CD4-positive, alpha-beta T cell treated with Interleukin-10 for 1 hour (primary cell): ENCODE data around the gene RAB17.

ENCODE experiments used
- DNase-seq: peaks from one replicate; pipeline ENCODE4 v3.0.0-alpha.2; 2020

Gene RAB17, protein sequence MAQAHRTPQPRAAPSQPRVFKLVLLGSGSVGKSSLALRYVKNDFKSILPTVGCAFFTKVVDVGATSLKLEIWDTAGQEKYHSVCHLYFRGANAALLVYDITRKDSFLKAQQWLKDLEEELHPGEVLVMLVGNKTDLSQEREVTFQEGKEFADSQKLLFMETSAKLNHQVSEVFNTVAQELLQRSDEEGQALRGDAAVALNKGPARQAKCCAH

DNA sequence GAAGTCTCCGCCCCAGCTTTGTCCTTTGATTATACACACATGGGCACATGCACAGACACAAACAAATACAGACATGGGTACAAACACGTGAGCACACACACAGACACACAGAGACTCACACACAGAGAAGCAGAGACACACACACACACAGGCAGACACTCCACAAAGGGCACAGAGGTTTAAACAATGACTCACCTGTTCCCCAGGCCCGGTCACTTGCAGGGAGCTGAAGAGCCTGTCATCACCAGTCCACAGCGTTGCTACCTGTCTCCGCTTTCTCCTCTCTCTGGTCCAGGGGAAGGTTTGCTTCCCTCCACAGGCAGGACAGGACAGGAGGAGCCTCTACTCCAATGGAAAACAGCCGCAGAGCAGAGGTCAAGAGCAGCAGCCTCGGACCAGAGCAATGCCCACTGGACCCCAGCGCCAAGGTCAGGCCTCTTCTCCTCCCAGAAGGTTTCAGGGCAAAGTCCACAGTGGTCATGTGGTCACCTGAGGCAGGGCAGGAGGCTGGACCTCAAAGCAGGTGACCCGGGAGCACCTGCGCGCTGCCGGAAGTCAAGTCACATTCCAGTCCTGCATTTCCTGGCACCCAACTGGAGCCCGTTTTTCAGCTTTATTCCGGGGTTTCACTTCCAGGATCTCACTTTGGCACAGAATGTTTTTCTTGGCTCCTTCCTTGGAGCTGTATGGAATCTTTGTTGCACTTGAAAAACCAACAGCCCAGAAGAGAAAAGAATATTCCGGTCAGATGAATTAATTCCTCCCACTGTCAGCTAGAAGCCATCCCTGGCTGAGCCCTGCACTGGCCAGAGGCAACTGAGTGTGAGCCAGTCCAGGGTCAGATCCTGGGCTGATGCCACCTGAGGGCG is at the start of gene RAB17:
Gene RAB17, minus strand, starts transcription at position 463 of the 869 bp plus-strand sequence. CDS start 4,580 bp downstream, outside the sequence.
- no peak for DNase-seq

DNA sequence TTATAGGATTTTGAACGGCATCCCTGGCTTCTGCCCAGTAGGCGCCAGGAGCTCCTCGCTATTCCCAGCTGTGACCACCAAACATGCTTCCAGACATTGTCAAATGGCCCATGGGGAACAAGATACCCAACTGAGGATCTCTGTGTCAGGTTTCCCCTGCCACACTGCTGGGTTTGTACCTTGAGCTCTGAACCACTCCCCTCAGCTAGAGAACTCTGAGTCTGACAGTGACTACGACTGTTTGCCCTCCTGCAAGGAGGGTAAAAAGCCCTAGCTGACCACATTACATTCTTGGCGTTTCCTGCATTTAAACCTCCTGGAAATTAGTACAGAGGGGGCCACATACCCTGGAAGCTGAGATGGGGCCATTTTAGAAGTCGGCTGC is 49.3 kb upstream of the RAB17 start:
- no peak for DNase-seq

DNA sequence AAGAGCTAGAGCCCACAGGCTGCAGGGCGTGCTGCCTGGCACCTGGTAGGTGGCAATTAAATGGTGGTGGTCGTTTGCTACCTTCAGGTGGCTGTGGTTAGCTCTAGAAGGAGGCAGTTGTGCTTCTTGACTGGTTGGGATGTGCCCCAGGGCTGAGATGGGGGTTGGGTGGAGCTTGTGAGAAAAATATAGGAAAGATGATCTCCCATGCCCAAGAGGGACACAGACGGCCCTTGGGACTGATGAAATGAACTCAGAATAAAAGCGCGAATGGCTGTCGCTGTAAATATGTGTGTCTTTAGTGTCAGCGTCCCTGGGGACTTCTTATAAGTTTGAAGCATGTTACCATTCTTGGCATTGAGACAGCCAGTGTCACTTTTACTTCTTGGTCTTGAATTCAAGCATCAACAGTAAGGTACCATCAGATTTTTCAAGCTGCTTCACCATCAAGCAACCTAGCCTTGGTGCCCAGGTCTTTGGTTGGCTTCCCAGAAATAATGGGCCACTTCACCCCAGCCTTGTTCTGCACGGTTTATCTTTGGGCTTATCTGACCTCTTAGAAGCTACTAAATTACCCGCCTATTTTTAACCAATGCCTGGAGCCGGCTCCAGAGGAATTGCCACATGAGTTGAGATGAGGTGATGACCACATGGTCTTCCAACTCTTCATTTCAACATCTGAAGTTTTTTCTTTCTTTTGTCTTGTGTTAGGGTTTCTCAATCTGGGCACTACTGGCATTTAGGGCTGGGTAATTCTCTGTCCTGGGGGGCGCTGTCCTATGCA is 48.7 kb upstream of the RAB17 start:
- no peak for DNase-seq

DNA sequence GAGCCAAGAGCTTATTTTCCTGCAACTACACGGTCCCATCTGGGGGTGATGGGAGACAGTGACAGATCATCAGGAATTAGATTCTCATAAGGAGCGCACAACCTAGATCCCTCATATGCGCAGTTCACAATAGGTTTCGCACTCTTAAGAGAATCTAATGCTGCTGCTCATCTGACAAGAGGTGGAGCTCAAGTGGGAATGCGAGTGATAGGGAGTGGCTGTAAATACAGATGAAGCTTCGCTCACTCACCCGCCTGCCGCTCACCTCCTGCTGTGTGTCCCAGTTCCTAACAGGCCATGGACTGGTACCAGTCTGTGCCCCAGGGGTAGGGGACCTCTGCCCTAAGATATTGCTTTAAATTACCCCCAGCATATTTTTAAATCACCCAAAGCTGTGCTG is 47.6 kb upstream of the RAB17 start:
- DNase-seq, result no peak

DNA sequence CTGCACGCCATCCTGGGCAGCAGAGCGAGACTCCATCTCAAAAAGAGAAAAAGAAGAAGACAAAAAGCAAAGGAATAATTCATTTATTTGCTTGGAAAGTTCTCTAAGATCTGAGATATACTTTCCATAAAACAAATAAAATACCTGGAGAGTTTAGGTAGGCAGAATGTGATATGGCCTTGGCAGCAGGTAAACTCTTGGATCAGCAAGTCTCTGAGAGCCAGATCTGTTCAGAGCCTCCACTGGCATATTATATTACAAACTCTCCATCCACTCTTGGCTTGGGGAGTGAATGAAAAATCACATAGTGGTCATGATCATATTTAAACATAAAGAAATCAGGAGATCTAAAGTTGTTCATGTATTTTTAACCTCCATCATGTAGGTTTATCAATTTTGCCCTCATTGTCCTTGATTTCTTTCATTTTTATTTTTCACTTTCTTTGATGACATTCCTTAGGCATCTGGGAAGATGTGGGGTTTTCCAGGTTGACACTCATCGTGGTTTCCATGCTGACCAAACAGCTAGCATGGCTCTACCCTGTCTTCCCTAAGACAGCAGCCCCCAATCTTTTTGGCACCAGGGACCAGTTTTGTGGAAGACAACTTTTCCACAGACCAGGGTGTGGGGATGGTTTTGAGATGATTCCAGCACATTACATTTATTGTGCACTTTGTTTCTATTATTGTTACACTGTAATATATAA is 47.0 kb upstream of the RAB17 start:
- DNase-seq, result no peak

DNA sequence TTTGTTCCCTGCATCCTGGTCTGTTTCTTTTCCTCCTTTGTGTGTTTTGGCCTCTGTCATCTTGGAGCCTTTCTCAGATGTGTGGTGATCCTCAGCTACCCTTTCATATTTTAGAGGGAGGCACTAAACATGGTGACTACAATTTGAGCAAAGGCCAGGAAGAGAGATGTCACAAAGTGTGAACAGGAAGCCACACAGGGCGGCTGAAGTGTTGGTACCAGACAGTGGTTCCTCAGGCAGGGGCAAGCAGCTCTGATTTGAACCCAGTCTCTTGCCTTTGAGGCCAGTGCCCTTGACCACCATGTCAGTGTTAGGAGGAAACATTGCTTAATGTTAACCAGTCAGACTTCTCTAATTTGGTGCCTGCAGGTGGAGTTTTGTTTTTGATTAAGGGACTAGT is 46.0 kb upstream of the RAB17 start:
- DNase-seq, result no peak

DNA sequence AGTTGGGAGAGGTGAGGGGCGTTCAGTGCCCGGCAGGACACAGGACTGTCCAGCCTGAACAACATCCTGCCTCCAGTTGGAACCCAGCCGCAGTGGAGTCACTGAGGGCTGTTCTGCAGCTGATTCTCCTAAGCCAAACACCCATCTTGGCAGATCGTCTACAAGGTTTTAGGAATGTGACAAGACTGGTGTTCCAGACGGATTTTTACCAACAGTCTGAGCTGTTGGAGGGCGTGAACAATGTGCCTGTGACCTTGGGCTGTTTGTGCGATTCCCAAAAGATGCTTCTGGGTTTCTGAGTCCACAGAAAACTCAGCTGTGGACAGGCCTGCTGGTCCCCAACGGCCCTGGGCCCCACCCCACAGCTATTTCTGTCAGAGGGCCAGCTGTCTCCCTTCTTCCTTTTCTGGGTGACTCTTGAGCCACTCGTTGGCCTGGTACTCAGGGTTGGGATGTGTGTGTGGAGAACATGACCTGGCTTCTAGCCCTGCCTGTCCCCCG is 42.6 kb upstream of the RAB17 start:
- no peak for DNase-seq

DNA sequence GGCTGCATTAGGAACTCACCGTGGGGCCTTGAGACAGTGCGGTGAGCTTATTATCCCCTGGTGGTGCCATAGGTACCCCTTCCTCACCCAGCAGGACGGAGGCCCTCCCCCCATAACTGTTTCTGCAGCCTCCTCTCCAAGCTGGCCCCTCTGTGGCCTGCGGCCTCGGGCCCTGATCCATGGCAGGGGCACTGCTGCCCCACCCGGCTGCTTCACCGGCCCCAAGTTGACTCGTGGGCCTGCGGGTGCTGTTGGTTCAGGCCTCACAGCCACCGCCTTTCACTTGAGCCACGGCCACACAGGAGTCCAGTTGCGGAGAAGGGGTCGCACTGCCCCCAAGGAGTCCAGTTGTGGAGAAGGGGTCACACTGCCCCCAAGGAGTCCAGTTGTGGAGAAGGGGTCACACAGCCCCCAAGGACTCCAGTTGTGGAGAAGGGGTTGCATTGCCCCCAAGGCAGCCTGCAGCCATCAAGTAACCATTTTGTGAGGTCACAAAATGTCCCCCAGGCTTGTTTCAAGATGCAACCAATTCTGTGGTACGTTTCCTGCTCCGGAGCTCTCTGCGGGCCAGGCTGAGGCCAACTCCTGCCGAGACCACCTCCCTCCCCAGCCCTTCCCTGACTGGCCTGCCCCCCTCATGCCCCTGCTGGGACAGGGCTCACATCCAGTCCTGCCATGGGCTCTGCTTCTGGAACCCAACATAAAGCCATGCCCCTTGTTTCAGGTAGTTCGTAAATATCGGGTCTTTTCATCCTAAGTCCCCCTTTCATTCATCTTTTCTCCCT is 41.5 kb upstream of the RAB17 start:
- DNase-seq, result no peak

DNA sequence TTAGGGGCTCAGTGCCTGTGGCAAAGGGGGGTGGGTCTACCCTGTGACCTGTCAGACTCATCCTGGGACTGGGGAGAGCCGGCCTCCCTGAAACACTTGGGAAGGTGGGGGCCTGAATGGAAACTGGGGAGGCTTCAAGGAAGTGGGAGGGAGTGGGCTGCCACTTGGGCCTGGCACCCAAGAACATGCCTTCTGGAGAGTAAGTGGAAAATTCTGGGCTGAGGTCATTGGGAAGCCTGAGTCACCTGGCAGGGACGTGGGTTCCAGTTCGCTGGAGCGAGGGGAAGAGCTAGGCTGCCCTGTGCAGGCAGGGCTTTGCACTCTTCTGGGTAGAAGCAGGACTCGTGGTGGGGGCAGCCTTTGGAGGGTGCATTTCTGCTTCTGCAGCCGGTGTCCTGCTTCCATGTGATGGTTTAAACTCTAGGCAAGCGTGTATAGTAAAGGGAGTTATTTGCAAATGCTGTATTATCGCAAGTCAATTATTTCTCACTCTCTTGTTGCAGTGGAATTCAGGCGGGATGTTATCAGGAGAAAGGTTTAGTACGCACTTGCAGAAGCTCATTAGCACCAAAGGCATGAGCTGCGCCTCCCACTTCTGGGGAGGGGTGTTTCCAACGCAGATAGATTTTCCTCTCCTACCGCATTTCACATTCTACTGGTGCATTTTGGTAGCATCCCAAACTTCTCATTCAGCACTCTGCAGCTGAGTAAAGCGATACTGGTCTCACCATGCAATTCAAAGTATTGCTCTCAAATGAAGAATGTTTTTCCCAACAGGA is 40.7 kb upstream of the RAB17 start:
- DNase-seq, result no peak

DNA sequence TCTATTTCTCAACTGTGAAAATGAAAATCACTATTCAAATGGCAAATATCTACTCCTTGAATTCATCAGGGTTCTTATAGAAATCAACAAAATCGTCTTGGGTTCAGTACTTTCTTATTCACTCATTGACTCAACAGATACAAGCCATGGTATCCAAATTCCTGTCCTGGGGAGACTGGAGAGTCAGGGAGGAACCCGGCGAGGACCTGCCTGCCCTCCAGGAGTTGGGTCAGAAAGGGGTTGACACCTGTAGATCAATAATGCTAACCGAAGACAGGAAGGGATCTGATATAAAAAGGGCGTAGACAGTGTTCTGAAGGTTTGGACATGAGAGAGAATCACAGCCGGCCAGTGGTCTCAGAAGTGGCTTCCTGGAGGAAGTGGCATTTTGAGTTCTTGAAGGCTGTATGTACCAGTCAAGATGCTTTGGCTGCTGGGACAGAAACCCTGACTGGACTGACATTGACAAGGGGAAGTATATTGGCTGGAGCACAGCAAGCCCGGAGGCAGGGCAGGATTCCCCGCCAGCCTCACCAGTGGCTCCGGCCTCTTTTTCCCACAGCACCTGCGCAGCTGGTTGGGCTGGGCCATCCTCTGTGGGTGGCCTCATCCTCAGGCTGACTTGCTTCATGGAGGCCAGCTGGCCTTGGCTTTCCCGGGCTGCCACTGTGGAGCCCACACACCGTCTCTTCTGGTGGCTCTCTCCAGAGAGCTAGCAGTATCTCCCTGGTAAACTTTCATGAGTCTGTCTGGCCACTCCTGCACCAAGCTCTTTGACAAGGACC is 39.9 kb upstream of the RAB17 start:
- DNase-seq, result no peak

DNA sequence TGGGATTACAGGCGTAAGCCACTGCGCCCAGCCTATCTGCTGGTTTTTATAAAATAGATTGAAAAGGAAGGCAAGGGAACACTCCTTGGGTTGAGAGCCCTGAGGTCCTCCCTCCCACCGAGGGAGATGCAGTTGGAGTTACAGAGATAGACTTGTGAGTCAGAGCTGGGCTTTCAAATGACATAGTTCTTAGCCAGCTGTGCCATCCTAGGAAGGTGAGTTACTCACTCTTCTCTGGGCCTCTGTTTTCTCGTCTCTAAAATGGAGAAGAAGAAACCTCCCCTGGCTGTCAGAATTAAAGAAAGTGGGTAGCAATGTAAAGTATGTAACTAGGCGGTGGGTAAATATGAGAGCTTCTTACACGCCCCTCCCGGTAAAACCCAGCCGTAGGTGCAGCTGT is 39.2 kb upstream of the RAB17 start:
- DNase-seq, result no peak

DNA sequence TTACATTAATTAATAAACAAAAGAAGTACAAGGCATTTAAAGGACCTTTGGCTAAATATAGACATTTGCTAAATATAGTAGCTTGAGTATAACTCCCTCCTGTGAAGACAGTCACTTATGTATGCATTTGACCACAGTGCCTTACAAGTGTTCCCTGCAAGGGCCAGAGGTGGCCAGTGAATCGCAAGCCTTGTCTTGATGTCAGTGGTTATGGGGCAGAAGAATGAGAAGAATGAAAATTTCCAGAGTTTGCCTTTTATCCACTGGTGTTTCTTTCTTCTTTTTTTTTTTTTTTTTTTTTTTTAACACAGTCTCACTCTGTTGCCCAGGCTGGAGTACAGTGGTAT is 38.6 kb upstream of the RAB17 start:
- no peak for DNase-seq

DNA sequence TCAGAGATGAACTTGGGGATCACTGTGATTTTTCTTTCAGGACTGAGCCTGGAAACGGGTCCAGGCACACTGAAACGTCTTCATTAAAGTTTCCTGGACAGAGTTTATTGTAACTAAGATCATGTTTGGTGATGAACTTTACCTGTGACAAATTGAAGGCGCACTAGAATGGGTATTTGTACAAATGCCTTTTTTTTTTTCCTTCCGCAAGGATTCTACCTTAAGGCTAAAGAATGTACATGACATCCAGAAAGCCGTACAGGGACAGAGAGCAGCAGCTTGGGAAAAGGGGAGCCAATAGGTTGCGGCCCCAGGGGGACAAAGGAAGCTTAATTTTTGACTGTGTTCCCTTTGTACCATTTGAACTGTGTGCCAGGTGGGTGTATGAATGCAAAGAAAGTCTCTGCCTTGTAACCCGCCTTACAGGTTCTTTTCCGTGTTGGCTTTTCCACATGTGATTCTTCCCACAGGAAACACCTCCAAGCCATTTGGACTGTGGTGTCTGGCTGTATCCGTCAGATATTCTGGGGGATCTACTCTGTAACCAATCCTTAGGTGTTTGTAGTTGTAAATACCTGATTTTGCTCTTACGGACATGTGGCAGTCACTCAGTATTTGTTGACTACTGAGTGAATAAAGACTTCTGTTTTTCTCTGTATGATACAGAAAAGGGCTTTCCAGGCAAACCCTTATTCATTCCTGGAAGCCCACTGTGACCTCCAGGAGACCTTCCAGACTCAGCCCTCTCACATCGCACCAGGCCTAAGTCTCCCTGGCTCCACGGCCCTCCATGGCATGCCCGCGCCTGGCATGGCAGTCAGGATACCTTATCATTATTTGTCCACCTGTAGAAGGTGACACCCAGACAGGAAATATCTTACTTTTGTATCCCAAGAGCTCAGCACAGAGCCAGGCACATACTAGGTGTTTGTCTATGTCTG is 38.0 kb upstream of the RAB17 start:
- DNase-seq, result no peak

DNA sequence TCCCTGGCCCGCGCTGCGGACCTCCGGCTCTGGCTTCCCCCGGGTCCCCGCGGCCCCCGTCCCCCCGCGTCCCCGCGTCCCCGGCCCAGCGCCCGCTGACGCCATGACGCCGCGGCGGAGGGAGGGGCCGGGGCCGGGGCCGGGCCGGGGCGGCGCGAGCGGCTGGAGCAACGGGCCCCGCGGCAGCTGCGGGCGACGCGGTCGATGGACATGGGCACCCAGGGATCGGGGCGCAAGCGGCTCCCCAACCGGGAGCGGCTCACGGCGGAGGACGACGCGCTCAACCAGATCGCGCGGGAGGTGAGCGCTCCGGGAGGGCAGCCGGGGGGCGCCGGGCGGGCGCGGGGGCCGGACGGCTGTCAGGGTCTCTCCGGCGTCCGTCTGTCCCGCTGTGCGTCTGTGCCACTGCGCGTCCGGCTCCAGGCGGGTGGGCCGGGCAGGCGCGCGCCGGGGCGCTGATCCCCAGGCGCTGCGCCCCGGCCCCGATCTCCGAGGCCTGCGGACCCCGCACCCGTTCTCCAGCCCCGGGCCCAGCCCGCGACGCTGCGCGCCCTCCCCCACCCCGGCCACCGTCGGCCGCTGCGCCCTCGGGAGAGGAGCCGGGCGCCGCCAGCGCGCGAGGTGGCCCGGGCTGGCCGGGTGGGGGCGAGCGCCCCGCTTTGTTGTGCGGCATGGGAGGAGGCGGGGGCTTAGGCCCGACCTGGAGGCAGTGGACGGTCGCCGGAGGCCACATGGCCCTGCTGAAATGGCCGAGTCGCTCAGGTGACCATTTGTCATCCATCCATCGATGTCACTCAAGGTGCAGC is 37.1 kb upstream of the RAB17 start, which contains the start of gene LRRFIP1:
Gene LRRFIP1, plus strand, starts transcription at position 147 of the 806 bp plus-strand sequence. Its CDS starts 58 bp downstream, at position 205.
- no peak for DNase-seq

DNA sequence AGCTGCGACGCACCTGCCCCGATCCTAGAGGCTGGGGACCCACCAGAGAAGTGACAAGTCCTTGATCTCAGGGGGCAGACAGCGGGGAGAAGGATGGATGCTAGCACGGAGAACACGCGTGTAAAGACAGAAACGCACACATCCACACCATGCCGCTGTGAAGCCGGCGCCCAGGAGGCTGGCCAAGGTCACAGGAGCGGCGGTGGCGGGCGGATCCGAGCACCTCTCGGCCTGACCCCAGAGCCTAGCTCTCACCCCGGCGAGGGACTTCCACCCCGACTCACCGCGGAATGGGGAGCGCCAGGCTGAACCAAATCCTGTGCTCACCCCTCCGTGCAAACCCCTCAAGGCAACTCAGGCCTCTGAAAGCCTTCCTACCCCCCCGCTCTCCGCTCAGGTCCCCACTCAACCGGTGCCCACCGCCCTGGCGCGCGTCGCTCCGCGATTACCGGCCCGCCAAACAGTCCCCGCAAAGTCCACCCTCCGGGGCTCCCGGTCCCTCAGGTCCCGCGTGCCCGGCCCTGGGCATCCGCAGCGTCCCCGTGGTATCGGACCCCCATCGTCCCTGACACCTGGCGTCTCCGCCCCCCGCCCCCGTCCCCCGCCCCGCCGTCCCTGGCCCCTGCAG is 36.4 kb upstream of the RAB17 start:
- DNase-seq, result no peak

DNA sequence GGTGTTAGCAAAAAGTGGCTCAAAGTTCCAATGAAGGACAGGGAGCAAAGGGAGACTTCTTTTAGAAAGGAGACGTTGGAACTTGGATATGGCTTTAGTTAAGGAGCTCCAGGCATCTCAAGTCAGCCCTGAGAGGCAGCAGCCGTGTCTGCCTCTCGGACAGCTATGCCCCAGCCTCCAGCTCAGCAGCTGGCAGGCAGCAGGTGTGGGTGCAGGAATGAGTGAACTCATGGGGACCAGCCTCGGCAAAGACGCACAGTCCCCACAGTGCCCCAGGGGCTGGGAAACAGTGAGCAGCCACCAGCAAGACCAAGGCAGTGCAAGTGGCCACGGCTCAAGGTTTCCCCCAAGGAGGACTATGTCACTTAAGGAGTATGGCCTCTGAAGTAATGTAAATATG is 35.2 kb upstream of the RAB17 start:
- no peak for DNase-seq

DNA sequence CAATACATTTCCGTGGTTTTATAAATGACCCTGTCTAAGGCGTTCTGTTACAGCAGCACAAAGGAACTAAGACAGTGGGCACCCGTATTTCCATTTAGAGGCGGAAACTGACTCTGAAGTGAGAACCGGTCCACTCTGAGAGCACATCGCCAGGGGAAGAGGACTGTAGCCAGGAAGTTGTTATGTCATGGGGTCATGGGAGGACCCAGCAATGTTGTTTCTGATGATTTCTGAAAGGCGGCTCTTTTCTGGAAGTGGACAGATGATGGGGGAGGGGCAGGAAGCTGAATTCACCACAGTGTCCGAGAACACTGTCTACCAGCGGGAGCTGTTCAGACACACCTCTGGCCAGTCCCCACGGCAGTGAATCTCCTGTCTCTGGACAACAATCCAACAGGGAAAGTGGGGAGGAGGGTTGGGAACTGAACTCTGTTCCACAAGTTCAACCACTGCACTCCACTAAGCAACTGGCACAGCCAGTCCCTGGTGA is 34.7 kb upstream of the RAB17 start:
- no peak for DNase-seq

DNA sequence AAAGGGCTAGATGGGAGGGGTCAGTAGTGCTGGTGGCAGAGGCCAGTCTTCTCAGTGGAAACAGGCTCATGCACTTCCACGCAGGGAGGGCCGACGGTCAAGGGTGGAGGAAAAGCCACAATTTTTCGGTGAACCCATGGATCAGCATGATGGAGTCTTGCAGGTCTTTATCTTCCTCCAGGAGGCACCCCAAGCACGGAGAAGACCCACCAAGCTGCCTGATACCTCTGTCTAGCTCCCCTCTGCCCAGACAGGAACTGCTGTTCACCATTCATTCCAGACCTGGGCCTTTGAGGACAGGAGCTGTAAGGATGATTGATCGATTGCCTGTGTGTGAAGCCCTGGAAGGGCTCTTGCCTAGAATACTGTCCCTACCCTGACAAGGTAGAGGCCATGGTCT is 34.0 kb upstream of the RAB17 start:
- no peak for DNase-seq
